ENCODE measurements around the gene THAP2.

THAP2 gene

DNA sequence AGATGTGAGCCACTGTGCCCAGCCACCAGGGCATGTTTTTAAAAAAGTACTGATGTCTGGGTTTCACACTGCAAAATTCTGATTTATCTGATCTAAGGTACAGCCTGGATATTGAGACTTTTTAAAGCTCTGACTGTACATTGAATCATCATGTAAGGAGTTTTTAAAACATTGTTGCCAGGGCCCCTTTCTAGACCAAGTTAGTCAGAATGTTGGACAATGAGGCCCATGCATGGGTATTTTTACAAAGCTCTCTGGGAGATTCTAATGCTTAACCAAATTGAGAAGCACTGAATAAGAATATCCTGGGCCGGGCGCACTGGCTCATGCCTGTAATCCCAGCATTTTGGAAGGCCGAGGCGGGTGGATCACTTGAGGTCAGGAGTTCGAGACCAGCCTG is 38.5 kb downstream of the THAP2 start:
- no peak for DNase-seq (ENCODE audit: low read depth in 2 of 3, low spot score in 2 of 3)

- no peak for DNase-seq (ENCODE audit: low read depth in 2 of 3, low spot score in 2 of 3)
Measured at GRCh38 chr12:71703206-71703605, 39.1 kb downstream of the THAP2 start.

DNA sequence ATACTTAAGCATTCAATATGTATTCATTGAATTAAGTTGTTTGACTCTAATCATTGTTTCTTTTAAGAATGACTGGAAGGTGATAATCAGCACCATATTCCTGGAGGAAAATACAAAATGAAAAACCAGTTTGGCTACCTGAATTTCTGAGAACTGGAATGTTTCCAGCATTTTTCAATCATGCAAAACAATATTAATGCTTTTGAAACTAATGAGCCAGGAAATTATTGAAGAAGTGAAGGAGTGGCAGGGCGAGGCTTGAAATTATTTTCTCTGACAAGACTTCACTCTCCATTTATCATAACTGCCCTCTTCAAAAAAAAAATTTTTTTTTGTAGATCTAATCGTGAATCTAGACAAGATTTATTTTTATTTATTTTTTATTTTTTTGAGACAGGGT is 40.8 kb downstream of the THAP2 start:
- DNase-seq (ENCODE audit: low read depth in 2 of 3, low spot score in 2 of 3), result no peak

DNA sequence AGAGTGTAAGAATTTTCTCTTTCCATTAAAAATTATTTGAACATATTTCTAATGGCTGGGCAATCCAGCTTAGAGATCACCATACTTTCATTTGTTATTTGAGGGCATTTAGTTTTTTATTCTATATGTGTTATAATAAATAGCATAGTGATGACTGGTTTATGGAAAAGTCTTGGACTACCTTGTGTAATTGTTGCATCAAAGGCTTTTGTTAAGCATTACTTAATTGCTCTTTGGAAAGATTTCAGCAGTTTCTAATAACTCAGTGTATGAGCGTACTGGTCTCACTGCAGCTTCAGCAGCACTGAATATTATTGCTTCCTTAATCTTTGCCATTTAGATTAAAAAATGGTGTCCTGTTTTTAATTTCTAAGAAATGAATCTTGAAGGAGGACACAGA is 44.6 kb downstream of the THAP2 start:
- DNase-seq (ENCODE audit: low read depth in 2 of 3, low spot score in 2 of 3), result no peak

GRCh38 chr12:71710276-71711125 is 46.4 kb downstream of the THAP2 start:
- DNase-seq (ENCODE audit: low read depth in 2 of 3, low spot score in 2 of 3), result no peak

- DNase-seq (ENCODE audit: low read depth in 2 of 3, low spot score in 2 of 3), result no peak
Measured at GRCh38 chr12:71718611-71719010, 54.5 kb downstream of the THAP2 start.

DNA sequence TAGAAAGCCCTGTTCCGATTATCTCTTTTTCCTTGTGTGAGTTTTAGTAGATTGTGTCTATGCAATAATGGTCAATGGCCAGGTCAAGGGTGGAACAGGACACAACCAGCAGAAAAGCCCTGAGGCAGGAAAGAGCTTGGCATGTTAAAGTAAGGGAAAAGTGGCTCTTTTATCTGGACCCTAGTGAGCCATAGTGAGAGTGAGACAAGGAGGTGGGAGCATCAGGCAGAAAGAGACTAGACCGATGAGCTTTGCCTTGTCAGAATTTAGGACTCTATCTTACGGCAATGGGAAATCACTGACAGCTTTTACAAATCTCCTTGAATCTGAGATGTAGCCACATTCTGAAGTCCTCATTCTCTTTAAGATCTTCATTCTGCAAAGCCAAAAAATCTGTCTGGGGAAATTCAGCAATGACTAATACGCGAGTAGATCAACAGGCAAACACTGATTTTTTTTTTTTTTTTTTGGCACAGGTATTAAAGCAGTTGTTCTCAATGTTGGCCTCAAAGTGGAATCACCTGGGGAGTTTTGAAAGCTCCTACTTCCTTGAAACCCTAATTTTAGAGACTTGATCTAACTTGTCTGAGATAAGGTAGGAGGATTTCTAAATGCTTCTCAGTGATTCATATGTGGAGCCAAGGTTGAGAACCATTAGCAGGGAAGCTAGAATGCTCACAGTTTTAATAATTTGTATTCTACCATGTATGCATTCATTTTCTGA is 55.7 kb downstream of the THAP2 start:
- no peak for DNase-seq (ENCODE audit: low read depth in 2 of 3, low spot score in 2 of 3)

- no peak for DNase-seq (ENCODE audit: low read depth in 2 of 3, low spot score in 2 of 3)
Measured at GRCh38 chr12:71721783-71722505, 57.8 kb downstream of the THAP2 start.

GRCh38 chr12:71725011-71725410 is 60.9 kb downstream of the THAP2 start:
- DNase-seq (ENCODE audit: low read depth in 2 of 3, low spot score in 2 of 3), result no peak

DNA sequence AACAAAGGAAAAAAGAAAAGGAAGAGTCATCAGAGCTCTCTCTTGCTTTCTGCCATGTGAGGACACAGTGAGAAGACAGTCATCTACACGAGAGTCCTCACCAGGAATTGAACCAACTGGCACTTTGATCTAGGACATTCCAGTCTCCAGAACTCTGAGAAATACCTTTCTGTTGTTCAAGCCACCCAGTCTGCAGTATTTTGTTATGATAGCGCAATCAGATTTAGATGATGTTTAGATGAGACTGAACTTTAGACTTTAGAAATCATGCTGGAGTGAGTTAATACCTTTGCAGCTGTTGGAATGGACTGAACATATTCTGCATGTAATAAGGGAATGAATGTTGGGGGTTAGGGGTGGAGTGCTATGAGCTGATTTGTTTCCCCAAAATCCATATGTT is 62.4 kb downstream of the THAP2 start:
- no peak for DNase-seq (ENCODE audit: low read depth in 2 of 3, low spot score in 2 of 3)

DNA sequence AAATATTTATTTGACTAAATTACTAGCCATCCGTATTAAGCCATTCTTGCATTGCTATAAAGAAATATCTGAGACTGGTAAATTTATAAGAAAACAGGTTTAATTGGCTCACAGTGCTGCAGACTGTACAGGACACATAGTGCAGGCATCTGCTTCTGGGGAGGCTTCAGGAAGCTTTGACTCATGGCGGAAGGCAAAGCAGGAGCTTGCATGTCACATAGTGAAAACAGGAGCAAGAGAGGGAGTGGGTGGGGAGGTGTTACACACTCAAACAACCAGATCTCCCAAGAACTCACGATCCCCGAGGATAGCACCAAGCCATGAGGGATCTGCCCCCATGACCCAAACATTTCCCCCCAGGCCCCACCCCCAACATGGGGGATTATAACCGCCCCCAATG is 63.9 kb downstream of the THAP2 start:
- DNase-seq (ENCODE audit: low read depth in 2 of 3, low spot score in 2 of 3), result no peak

All from activated CD8-positive, alpha-beta memory T cell treated with anti-CD3 and anti-CD28 coated beads for 48 hours (primary cell).